GM19397 (cell line): Measurements from ENCODE around the gene CNPY4.
"Not testable (repeated sequence)": the region's sequence is repeated elsewhere in the genome, so short reads cannot be mapped to it uniquely, and the experiment has no call there.

ENCODE experiments used
- ATAC-seq: cut with Tn5 transposase; IDR thresholded peaks from one replicate; pipeline ENCODE4 v1.9.1; 2021; ENCODE audit warnings: mild to moderate bottlenecking, moderate library complexity; ENCODE audit not compliant: unreplicated experiment

Gene CNPY4

GRCh38 chr7:100146350-100146749, 26.9 kb downstream of the CNPY4 start:
- not testable (repeated sequence) for ATAC-seq

GRCh38 chr7:100147278-100147677, 27.8 kb downstream of the CNPY4 start:
- no peak for ATAC-seq

- no peak for ATAC-seq
These were observed 28.8 kb downstream of the CNPY4 start for GRCh38 chr7:100148225-100148558.

- ATAC-seq = peak; percentile 96
These were observed 29.3 kb downstream of the CNPY4 start, which contains the start of gene LAMTOR4 for GRCh38 chr7:100148559-100149328. LAMTOR4 (plus strand) TSS chr7:100148918; CDS start chr7:100148973, 55 bp downstream.

GRCh38 chr7:100152404-100152803, 33.0 kb downstream of the CNPY4 start:
- no peak for ATAC-seq

GRCh38 chr7:100152937-100153666, 33.7 kb downstream of the CNPY4 start:
- ATAC-seq = no peak

- ATAC-seq = no peak
These were observed 34.5 kb downstream of the CNPY4 start for GRCh38 chr7:100153708-100154535.

- no peak for ATAC-seq
These were observed 35.4 kb downstream of the CNPY4 start for GRCh38 chr7:100154651-100155491.

GRCh38 chr7:100155553-100156317, 36.3 kb downstream of the CNPY4 start:
- no peak for ATAC-seq

GRCh38 chr7:100156331-100157068, 37.1 kb downstream of the CNPY4 start:
- ATAC-seq = no peak

- no peak for ATAC-seq
These were observed 37.6 kb downstream of the CNPY4 start for GRCh38 chr7:100157069-100157333.

- ATAC-seq = no peak
These were observed 38.1 kb downstream of the CNPY4 start for GRCh38 chr7:100157334-100158228.

GRCh38 chr7:100158229-100159098, 39.0 kb downstream of the CNPY4 start, which contains the start of gene TRAPPC14:
TRAPPC14 (minus strand) TSS chr7:100158723; CDS start chr7:100158499, 224 bp downstream.
- ATAC-seq = peak; percentile 88

- ATAC-seq = no peak
These were observed 39.7 kb downstream of the CNPY4 start for GRCh38 chr7:100159099-100159623.

- ATAC-seq = no peak
These were observed 40.6 kb downstream of the CNPY4 start for GRCh38 chr7:100160067-100160466.

GRCh38 chr7:100163006-100163531, 43.6 kb downstream of the CNPY4 start:
- ATAC-seq = no peak

- ATAC-seq = no peak
These were observed 44.4 kb downstream of the CNPY4 start for GRCh38 chr7:100163871-100164270.
